Stomach (tissue), 4 donors: ENCODE results near the gene AUTS2.

Source experiments
- CTCF ChIP-seq, 7 experiments: fragments of 450-650 bp in 4 of 7; fragments of 200-600 bp in 3 of 7; sonication (generic) in 3 of 7; IDR thresholded peaks; one replicate each; pipeline ENCODE4 v1.5.1; 2016 to 2019; ENCODE audit warnings: antibody characterized with exemption in 7 of 7, control low read depth in 2 of 7, mild to moderate bottlenecking in 1 of 7
- EP300 ChIP-seq: sonication (generic); formaldehyde crosslinking; IDR thresholded peaks from one replicate; pipeline ENCODE4 v1.6.1; 2017; ENCODE audit warnings: antibody characterized with exemption
- POLR2A ChIP-seq, 4 donors: fragments of 450-650 bp; IDR thresholded peaks; one replicate each; pipeline ENCODE4 v1.6.1; 2016; ENCODE audit warnings: antibody characterized with exemption in 4 of 4, control low read depth in 2 of 4, mild to moderate bottlenecking in 1 of 4, moderate library complexity in 1 of 4
- POLR2AphosphoS5 ChIP-seq, 3 donors: sonication (generic); formaldehyde crosslinking; IDR thresholded peaks; one replicate each; pipeline ENCODE4 v1.6.1; 2016; ENCODE audit warnings: antibody characterized with exemption in 3 of 3

DNA sequence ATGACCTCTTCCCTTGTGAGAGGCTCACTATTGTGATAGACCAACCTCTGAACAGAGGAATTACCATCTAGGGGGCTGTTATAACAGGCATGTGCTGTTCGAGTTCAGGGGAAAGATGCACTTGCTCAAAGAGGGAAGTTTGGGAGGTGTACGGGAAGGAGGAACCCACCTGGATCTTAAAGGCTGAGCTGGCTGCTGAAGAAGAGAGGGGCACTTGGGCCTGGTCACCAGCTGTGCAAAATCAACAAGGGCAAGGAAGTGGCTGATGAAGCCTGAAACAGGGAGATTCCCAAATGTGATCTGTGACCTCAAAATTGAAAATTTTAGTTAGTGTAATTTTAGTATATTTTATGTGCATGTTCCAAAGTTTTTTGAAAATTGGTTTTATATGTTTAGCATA lies 407.2 kb downstream of the AUTS2 start:
- TF ChIP-seq EP300 (no peak), CTCF (IDR thresholded peaks at IDR 0.05) (no peak), POLR2A (IDR thresholded peaks at IDR 0.05) (no peak), POLR2AphosphoS5 (IDR thresholded peaks at IDR 0.05) (no peak)
